ENCODE measurements around the gene ACBD6.

ACBD6 gene

DNA sequence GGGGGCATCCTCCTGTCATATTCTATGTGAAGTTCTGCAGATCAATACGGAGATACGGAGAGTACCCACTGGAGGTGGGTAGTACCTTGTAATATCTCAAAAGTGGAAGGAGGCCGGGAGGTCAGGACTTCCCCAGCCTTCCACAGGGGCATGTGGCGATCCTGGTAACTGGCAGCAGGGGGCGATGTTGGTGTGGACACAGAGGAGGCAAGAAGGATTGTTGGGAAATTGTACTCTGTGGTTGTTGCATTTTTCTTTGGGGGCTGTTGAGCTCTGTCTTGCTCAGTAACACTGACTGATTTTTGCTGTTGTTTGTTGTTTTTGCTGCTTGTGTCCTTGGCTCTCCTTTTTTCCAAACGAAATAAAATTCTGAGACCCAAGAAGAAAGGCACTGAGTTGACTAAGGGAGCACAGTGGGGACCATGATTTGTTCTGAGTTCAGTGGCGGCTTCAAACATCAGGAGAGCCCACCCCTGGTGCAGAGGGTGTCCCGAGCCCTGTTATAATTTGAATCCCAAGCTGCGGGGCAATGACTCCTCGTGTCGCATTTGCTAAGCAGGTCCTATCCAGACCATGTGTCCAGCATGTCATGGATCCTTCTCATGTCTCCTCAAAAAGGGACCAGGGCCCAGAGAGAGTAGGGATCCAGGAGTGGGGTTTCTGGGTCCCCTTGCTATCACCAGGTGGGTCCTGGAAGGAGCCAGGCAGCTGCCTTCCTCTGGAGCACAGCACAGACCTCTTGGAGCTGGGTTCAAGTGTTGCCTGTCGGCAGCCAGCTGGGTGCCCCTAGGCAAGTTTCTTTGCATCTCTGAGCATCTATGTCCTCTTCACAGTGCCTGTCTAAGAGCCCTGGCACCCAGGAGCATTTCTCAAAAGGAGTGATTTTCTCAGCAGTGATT lies 249.5 kb downstream of the ACBD6 start:
- peak; percentile 29 to 63 for DNase-seq

DNA sequence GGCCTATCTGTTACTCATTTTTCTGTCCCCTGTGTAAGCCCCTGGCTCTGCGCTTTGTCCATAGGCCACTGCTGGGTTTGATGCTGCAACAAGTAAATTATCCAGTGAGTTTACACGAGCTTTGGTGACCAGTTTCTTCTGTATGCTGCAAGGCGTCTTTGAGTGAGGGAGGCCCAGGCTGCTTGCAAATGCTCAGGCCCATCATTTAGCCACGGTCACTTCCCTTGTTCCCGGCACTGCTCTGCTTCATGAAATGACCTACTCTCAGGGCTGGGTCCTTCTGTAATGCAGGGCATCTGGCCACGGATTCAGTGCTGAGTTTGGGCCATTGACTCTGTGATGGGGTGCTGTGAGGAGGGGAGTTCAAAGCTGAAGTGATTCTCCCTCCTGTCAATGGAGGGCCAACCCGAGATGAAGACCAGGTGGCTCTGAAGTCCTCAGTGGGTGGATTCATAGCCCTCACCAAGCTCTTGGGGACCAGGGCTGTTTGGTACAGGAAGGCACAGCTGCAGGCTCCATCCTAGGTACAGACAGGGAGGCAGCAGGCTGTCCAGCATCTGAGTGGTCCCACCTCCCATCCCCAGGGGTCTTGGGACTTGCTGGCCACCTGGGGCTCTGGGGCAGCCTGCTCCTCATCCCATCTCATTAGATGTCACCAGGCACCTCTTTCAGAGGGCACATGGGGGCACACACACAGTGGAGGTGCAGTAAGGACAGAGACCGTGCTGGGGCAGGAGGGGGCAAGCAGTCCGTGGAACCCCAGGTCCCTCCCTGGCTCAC lies 250.7 kb downstream of the ACBD6 start:
- DNase-seq, result no peak

DNA sequence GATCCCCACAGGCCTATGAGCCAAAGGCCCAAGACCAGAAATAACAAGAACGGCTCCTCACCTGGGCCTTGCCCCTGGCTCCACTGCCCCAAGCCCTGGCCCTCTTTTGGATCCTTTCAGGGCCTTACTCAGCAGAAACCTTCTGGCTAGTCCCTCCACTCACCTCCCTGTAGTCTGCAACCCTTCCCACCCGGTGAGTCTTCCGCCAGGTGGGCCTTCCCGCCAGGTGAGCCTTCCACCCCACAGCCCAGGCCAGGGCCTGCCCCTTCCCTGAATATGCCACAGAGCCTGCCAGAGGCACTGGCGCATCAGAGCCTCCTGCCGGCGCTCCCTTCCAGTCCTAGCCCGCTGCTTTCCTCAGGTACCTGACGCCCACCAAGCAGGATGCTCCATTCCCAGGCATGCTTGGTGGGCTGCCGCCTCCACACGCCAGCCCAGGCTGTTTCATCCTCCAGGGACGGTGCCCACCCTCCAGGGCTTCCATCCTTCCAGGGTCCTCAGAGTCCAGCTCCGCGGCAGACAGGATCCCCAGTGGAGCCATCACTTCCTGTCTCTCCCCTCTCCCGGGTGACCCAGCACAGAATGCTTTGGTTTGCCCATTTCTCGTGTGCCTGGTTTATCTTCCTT lies 251.4 kb downstream of the ACBD6 start:
- DNase-seq, result no peak

DNA sequence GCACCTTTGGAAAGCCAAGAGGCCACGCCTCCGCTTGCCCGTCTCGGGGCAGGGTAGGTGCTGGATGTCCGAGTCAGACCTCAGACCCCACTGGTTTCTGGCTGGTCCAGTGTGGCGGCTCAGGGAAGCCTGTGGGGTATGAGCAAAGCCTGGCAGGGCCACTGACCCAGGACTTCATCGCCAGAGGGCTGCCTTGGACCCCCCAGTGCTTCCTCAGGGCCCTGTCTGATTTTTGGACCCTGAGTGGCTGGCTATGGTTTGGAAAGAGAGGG lies 251.9 kb downstream of the ACBD6 start:
- DNase-seq, result no peak

DNA sequence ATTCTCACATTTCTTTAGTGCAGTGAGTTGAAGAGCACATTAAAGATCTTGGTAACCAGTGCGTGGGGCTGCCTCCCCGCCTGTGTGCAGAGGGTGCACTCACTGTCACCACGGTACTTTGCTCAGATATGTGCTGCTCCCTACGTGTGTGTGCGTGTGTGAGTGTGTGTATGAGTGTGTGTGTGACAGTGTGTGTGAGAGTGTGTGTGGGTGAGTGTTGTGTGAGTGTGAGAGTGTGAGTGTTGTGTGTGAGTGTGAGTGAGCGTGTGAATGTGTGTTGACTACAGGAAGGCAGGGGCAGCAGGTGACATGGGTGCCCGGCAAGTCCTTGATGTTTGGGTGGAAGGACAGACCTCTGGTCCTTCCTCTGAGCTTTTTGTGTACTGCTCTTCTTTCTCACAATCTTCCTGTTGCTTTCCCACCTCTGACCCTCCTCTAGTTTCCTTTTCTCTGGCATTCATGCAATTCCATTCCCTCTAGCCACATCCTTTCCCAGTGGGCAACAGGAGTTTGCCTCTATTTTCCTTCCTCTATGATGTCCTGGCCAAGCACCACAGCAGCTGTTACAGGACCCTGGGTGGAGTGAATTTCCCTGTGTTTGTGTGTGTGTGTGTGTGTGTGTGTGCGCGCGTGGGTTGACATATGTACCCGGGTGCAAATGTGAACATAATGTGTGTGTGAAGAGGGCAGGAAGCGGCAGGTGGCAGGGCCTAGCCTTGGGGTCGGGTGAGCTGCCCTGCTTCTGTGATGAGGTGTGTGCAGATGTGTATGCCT lies 252.5 kb downstream of the ACBD6 start:
- DNase-seq, result no peak

DNA sequence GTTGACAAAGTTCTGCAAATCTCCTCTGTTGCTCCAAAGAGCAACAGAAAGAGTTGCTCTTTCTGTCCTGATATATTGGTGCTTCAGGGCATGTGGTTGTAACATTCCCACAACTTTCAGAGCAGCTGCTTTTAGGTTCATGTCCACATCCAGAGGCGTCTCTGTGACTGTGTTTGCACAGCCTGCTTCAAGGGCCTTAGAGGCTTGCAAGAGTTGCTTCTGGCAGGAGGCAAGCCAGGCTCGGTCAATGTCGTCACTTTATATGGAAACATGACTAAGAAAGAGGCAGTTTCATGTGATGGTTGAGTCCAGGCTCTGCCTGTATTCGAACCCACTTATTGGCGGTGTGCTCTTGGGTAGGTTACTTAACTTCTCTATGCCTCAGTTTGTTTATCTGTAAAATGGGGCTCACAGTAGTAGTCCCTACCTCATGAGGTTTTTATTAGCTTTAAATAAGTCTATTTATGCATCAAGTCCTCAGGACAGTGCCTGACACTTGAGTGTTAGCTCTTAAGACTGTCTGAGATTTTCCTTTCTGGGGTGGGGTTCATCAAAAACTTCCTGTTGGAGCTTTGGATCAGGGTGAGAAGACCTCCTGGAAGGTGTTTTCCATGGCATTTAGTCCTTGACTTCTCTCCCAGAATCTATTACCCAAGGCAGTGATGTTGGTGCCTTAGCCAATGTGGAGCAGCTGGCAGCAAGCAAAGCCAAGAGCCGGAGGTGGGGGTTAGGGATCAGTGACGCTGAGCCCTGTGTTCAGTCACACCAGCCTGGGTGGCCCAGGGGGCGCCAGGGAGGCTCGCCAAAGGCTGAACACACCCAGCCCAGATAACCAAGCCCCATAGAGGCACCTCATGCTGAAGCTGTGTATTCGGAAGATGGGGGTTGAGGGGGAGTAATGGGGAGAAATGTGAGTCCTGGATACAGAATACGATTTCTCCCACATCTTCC lies 253.4 kb downstream of the ACBD6 start:
- peak; percentile 68 to 74 for DNase-seq

DNA sequence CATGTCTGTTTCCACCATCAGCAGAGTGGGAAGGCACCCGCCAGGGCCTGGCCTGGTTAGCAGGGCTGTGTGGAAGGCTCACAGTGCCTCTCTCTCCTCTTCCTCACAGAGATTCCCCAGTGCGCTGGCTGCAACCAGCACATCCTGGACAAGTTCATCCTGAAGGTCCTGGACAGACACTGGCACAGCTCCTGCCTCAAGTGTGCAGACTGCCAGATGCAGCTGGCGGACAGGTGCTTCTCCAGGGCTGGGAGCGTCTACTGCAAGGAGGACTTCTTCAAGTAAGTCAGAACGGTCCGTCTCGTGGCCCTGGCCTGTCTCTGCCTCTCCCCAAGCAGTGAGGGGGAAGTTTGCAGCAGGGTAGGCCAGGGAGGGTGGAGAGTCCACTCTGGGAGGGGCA lies 254.2 kb downstream of the ACBD6 start:
- peak in 1 of 2 experiments; percentile 17 for DNase-seq

DNA sequence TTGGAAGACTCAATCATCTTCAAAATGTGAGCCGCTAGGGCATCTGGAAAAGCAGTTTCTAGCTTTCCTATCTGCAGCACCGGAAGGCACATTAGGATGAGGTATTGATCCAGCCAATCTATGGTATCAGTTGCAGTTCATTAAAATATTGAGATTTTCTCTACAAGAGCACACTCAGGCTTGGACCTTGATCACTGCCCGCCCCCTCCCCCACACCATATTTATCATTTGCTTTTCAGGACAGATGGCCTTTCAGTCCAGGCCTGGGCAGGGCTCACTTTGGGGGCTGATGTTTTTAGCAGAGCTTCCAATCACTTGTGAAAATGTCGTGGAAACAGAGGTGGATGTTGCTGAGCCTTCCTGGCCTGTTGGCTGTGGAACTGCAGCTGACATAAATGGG lies 254.8 kb downstream of the ACBD6 start:
- DNase-seq, result no peak

DNA sequence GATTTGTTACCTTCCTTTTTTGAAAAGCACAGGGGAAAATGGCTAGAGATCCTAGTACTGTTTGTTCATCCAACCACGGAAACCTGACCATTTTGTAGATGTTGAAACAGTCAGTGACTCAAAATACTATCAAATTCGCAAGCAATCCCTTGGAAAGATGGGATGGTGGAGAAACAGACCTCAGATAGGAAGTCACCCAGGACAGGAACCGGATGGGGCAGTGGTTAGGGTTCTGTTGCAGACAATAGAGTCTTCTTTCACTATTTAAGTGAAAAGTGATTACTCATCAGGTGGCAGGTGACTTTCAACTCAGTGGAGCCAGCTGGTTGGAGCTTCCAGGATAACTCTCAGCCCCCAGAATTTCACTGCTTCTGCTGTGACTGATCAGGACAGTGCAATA lies 255.3 kb downstream of the ACBD6 start:
- DNase-seq, result peak in 1 of 2 experiments; percentile 13

DNA sequence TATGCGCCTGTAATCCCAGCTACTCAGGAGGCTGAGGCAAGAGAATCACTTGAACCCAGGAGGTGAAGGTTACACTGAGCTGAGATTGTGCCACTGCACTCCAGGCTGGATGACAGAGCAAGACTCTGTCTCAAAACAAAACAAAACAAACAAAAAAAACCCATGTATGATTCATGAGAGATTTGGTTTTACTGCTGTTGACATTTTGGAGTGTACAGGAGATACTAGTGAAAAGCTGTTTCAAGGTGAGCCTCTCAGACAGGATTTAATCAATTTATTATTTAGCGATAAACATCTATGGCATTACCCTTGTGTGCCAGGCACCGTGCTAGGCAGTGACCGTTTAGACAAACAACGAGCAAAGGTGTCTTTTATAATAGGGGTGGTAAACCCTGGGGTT lies 255.8 kb downstream of the ACBD6 start:
- no peak for DNase-seq

DNA sequence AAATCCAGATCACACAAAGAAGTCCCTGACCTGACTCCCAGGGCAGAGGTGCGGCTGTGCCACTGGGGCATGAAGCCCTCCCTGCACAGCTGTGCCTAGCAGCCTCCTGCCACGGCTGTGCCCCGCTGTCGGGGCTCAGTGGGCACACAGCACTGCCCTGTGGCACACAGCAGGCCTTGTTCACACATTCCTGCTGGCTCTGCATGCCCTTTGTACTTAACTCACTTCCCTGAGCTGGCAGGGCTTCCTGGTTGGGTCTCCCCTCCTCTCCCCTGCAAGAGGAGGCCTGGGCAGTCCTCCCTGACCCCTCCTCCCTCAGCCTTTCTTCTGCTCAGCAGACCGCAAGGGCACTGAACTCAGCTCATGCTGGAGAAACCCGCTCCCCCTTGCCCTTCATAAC lies 257.5 kb downstream of the ACBD6 start:
- DNase-seq, result no peak

DNA sequence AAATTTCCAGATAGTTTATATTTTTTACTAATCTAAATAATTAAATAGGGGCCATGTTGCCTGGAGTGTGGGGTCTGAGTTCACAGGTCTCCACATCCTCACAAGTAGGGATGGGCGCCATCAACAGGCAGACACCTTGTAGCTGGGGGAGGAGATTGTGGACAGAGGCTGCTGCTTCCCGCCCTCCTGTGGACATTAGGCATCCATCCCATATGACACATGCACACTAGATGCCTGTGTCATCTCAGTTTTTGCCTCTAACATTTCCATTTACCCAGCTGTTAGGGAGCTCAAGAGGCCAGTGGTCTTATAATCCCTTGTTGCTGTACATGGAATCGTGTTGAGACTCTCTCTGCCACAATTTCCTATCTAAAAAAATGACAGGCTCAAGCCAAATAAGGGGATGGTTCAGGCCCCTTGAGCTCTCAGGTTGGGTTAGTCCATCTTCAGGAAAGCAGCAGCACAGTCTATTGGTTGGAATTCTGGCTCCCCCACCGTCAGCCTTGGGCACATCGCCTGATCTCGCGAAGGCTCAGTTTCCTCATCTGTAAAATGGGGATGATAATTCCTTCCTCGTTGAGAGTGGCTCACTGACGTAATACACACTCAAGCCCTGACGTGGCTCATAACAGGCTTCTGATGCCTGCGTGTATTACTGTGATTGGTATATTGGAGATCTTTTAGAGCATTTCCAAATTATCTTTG lies 258.7 kb downstream of the ACBD6 start:
- DNase-seq, result peak in 1 of 2 experiments; percentile 13

DNA sequence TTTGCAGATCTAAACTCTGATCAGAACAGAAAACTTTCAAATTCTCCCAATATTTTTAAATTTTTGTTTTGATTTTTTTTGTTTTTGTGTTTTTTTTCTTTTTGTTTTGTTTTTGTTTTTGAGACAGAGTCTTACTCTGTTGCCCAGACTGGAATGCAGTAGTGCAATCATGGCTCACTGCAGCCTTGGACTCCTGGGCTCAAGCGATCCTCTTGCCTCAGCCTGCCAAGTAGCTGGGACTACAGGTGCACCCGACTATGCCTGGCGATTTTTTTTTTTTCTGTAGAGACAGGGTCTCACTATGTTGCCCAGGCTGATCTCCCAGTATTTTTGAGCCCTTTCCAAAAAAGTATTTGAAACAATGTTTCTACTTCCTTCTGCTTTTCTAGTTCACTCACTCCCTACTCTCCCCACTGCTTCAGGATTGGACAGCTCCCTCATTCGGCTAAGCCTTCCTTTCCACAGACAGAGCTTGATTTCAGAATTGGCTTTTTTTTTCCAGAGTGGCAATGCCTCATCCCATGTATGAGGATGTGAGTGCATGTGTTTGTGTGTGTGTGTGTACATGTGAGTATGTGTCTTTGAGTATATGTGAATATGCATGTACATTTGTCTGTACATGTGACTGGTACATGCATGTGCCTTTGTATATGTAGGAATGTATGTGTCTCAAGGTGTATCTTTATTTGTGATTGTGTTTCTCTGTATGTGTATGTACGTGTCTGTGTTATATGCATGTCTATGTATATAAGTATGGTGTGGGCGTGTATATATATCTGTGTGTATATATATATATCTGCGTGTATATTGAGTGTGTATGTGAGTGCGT lies 260.4 kb downstream of the ACBD6 start:
- DNase-seq, result no peak

DNA sequence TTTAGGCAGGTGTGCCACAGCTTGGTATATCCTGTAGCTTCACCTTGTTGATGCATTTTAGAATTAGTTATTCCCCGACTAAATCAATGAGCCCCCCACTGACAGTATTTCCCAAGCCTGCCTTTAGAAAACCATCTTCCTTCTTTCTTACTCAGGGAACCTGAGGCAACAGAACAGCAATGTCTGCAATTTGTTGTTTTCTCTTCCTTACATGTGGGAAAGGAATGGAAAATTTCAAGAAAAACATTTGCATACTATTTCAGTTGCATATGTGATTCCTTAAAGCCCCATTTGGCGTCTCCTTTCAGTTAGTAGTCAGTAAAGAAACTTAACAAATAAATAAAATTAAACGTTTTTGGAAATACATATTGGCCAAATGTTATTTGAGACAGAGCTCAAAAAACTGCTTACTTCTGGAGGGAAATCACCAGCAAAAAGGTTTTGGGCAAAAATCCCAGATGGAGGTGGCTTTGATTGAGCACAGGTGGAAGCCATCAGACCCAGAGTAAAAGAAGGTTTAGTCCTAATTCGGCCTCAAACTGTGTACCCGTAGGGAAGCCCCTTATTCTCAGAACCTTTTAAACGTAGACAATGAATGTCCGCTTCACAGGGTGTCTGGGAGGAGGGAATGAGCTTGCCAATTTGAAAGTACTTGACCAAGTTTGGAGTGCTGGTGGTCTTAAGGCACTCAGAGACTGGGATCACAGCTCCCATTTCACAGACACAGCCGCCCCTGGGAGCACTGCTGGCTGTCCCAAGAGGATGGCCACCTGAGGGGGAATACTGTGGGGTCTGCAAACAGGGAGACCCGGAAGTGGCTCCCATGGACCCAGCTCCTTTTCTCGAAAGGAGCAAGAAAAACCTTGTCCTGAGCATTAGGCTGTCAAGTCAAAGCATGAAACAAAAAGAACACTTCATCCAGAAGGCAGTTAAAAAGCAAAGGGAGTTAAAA lies 263.0 kb downstream of the ACBD6 start:
- no peak for DNase-seq

DNA sequence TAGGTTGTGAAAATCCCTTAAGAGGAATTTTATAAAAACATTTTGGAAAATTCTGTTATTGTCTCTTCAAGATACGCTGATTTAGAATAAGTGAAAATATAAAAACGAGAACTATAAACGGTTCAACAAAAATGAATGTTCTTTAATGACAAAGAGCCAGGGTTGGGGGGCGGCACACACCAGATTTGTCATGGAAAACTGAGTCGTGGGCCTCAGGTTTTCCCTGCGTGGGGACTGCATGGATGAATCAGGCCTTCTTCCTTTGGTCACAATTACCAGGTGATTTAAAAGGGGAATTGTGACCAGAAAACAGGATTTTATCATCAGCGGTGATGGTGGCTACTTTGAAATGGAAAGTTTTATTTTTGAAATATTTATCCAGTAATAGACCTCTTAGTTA lies 263.7 kb downstream of the ACBD6 start:
- DNase-seq, result no peak
